ENCODE results near the gene DNAJC21. TPM values are rescaled to one million over a fixed set of nuclear protein-coding genes. Genes with fewer than 3 reads are reported as not detected.

Gene DNAJC21
- total and polyA plus RNA-seq, 2 of the 4 experiments (the other 2 are of a cell fraction) = 8.8 to 12.7 TPM

- Histone ChIP-seq H3K4me2 (ENCODE audit: low read depth, low read length) (no peak overlapping the region), H2AFZ (replicated peaks; ENCODE audit: low read length, poor library complexity) (no peak overlapping the region), H3K9ac (ENCODE audit: low read depth, low read length) (no peak overlapping the region), H3K9me3 (ENCODE audit: control insufficient read depth, insufficient read depth, low read length) (no peaks in the 10 kb centered on the region), H3K27ac (ENCODE audit: insufficient read depth, low read length) (no peak overlapping the region), H4K8ac (ENCODE audit: low read depth in 2 of 2, low read length in 2 of 2) (no peak overlapping the region), H3K36me3 (ENCODE audit: control insufficient read depth, insufficient read depth, low read length) (0 out of 2 replicates have a peak, but pooled peaks cover 4% of the 10 kb centered on the region), H3K79me1 (ENCODE audit: low read depth in 1 of 2, low read length in 2 of 2) (no peaks in the 10 kb centered on the region), H2BK15ac (ENCODE audit: low read depth, low read length) (no peak overlapping the region), H4K20me1 (ENCODE audit: insufficient read depth, low read length) (no peaks in the 10 kb centered on the region), H2BK5ac (ENCODE audit: low read depth, low read length, poor library complexity, severe bottlenecking) (no peak overlapping the region), H4K91ac (ENCODE audit: insufficient read depth, low read depth, low read length) (no peak overlapping the region), H4K5ac (ENCODE audit: low read depth, low read length) (no peak overlapping the region), H3K14ac (replicated peaks; ENCODE audit: low read depth, low read length) (no peak overlapping the region), H2BK120ac (ENCODE audit: low read depth, low read length) (no peak overlapping the region), H2AK9ac (replicated peaks; ENCODE audit: low read depth, low read length, poor library complexity) (no peak overlapping the region), H3K27me3 (ENCODE audit: control insufficient read depth, insufficient read depth, low read length) (no peaks in the 10 kb centered on the region), H2AK5ac (ENCODE audit: low read depth, low read length) (no peak overlapping the region), H3K4ac (ENCODE audit: low read depth, low read length) (no peak overlapping the region), H3K9me1 (ENCODE audit: insufficient read depth, low read length) (no peaks in the 10 kb centered on the region), H3K18ac (ENCODE audit: low read depth, low read length) (no peak overlapping the region), H2BK20ac (ENCODE audit: low read depth, low read length) (no peak overlapping the region), H3K4me3 (ENCODE audit: insufficient read depth, low read depth, low read length) (no peak overlapping the region), H3K56ac (ENCODE audit: extremely low read depth, insufficient read depth, low read length) (no peak overlapping the region), H3K23ac (ENCODE audit: low read depth, low read length) (no peak overlapping the region), H3K4me1 (ENCODE audit: control insufficient read depth, insufficient read depth, low read length) (no peaks in the 10 kb centered on the region)
- in situ Hi-C loops (cut with MboI; ENCODE audit: low sequenced_read_pairs) (loop anchor here (25.0 kb wide), 1 partner anchor 909 kb away; the partner anchor contains the start of gene SLC45A2), intact Hi-C loops (cut with micrococcal nuclease) (loop anchor here (5.0 kb wide), 1 partner anchor 54 kb away; no protein-coding TSS in a partner anchor), dilution Hi-C loops (cut with HindIII; ENCODE audit: low sequenced_read_pairs, unreplicated experiment) (no loop called here)
- POLR2A ChIA-PET (ENCODE audit: unreplicated experiment) = no interaction called here
- no peak for ATAC-seq (ENCODE audit: low read depth)
- no peak for TF ChIP-seq MAZ (IDR thresholded peaks at IDR 0.05; ENCODE audit: borderline replicate concordance, low read depth, low read length)
- TF ChIP-seq CHD1 (IDR thresholded peaks at IDR 0.05; ENCODE audit: low read depth, low read length) = no peak
- TF ChIP-seq ELK1 (IDR thresholded peaks at IDR 0.05; ENCODE audit: borderline replicate concordance, low read depth, low read length) = no peak
- TF ChIP-seq MAFK (IDR thresholded peaks at IDR 0.05; ENCODE audit: low read depth, low read length) = no peak
- TF ChIP-seq POLR2A (IDR thresholded peaks at IDR 0.05; ENCODE audit: low read depth, low read length) = no peak
- no CpG with 5 or more reads among the region's 2 CpGs for WGBS, 2 experiments (ENCODE audit: extremely low coverage in 2 of 2, insufficient read length in 1 of 2)
- CTCF ChIA-PET = interaction anchor here (1.4 kb wide), 1 partner anchor 411 kb away, joined by 4 read pairs; no protein-coding TSS in a partner anchor
- no peak for DNase-seq
- no TSS peak for BruUV-seq (replicated peaks)
These were observed 33.5 kb upstream of the DNAJC21 start for GRCh38 chr5:34895641-34896419.

Measured in IMR-90 (cell line).